ENCODE measurements around the gene APOO.
A peak's percentile ranks its signal among the peaks of the same experiment; 100 is the strongest.

Gene APOO

GRCh38 chrX:23936180-23936579 is 28.4 kb upstream of the APOO start:
- Histone ChIP-seq H3K27me3 (ENCODE audit: control insufficient read depth, insufficient read depth, low read length) (no peaks in the 10 kb centered on the region), H3K9me3 (ENCODE audit: control insufficient read depth, insufficient read depth, low read length) (no peaks in the 10 kb centered on the region), H3K27ac (ENCODE audit: low read depth, low read length) (no peak overlapping the region), H3K36me3 (ENCODE audit: control insufficient read depth, insufficient read depth, low read length) (no peaks in the 10 kb centered on the region), H3K9ac (ENCODE audit: low read depth, low read length) (no peak overlapping the region), H3K4me3 (ENCODE audit: low read depth, low read length) (no peak overlapping the region), H3K4me1 (ENCODE audit: control insufficient read depth, insufficient read depth, low read length) (peaks cover 7% of the 10 kb centered on the region; the same call in 1 of the 2 replicates)

GRCh38 chrX:23935106-23935505 is 27.4 kb upstream of the APOO start:
- H3K9ac ChIP-seq (ENCODE audit: low read depth, low read length): no peak overlapping the region
- H3K27me3 ChIP-seq (ENCODE audit: control insufficient read depth, insufficient read depth, low read length): no peaks in the 10 kb centered on the region
- no peak overlapping the region for H3K4me3 ChIP-seq (ENCODE audit: low read depth, low read length)
- H3K9me3 ChIP-seq (ENCODE audit: control insufficient read depth, insufficient read depth, low read length): no peaks in the 10 kb centered on the region
- H3K4me1 ChIP-seq (ENCODE audit: control insufficient read depth, insufficient read depth, low read length): peaks cover 7% of the 10 kb centered on the region; the same call in 1 of the 2 replicates
- H3K27ac ChIP-seq (ENCODE audit: low read depth, low read length): no peak overlapping the region
- no peaks in the 10 kb centered on the region for H3K36me3 ChIP-seq (ENCODE audit: control insufficient read depth, insufficient read depth, low read length)

- H3K27ac ChIP-seq (ENCODE audit: low read depth, low read length): no peak overlapping the region
- H3K9ac ChIP-seq (ENCODE audit: low read depth, low read length): no peak overlapping the region
- peaks cover 7% of the 10 kb centered on the region; the same call in 1 of the 2 replicates for H3K4me1 ChIP-seq (ENCODE audit: control insufficient read depth, insufficient read depth, low read length)
- no peaks in the 10 kb centered on the region for H3K27me3 ChIP-seq (ENCODE audit: control insufficient read depth, insufficient read depth, low read length)
- no peaks in the 10 kb centered on the region for H3K36me3 ChIP-seq (ENCODE audit: control insufficient read depth, insufficient read depth, low read length)
- H3K4me3 ChIP-seq (ENCODE audit: low read depth, low read length): no peak overlapping the region
- H3K9me3 ChIP-seq (ENCODE audit: control insufficient read depth, insufficient read depth, low read length): no peaks in the 10 kb centered on the region
These were observed 24.3 kb upstream of the APOO start for GRCh38 chrX:23932046-23932445.

GRCh38 chrX:23930894-23931604 is 23.3 kb upstream of the APOO start:
- Histone ChIP-seq H3K36me3 (ENCODE audit: control insufficient read depth, insufficient read depth, low read length) (no peaks in the 10 kb centered on the region), H3K9ac (ENCODE audit: low read depth, low read length) (no peak overlapping the region), H3K9me3 (ENCODE audit: control insufficient read depth, insufficient read depth, low read length) (no peaks in the 10 kb centered on the region), H3K27me3 (ENCODE audit: control insufficient read depth, insufficient read depth, low read length) (no peaks in the 10 kb centered on the region), H3K27ac (ENCODE audit: low read depth, low read length) (no peak overlapping the region), H3K4me3 (ENCODE audit: low read depth, low read length) (no peak overlapping the region), H3K4me1 (ENCODE audit: control insufficient read depth, insufficient read depth, low read length) (no peaks in the 10 kb centered on the region)

GRCh38 chrX:23926015-23926414 is 18.3 kb upstream of the APOO start:
- no peak overlapping the region for H3K27ac ChIP-seq (ENCODE audit: low read depth, low read length)
- no peaks in the 10 kb centered on the region for H3K9me3 ChIP-seq (ENCODE audit: control insufficient read depth, insufficient read depth, low read length)
- H3K9ac ChIP-seq (ENCODE audit: low read depth, low read length): no peak overlapping the region
- H3K4me1 ChIP-seq (ENCODE audit: control insufficient read depth, insufficient read depth, low read length): no peaks in the 10 kb centered on the region
- H3K4me3 ChIP-seq (ENCODE audit: low read depth, low read length): no peak overlapping the region
- H3K36me3 ChIP-seq (ENCODE audit: control insufficient read depth, insufficient read depth, low read length): no peaks in the 10 kb centered on the region
- H3K27me3 ChIP-seq (ENCODE audit: control insufficient read depth, insufficient read depth, low read length): no peaks in the 10 kb centered on the region

- Histone ChIP-seq H3K27ac (ENCODE audit: low read depth, low read length) (no peak overlapping the region), H3K36me3 (ENCODE audit: control insufficient read depth, insufficient read depth, low read length) (no peaks in the 10 kb centered on the region), H3K4me1 (ENCODE audit: control insufficient read depth, insufficient read depth, low read length) (peaks cover 4% of the 10 kb centered on the region; the same call in 1 of the 2 replicates), H3K4me3 (ENCODE audit: low read depth, low read length) (no peak overlapping the region), H3K9ac (ENCODE audit: low read depth, low read length) (no peak overlapping the region; the same call in 1 of the 2 replicates), H3K27me3 (ENCODE audit: control insufficient read depth, insufficient read depth, low read length) (no peaks in the 10 kb centered on the region), H3K9me3 (ENCODE audit: control insufficient read depth, insufficient read depth, low read length) (no peaks in the 10 kb centered on the region)
These were observed 12.1 kb upstream of the APOO start for GRCh38 chrX:23919706-23920320.

- Histone ChIP-seq H3K27me3 (ENCODE audit: control insufficient read depth, insufficient read depth, low read length) (no peaks in the 10 kb centered on the region), H3K4me1 (ENCODE audit: control insufficient read depth, insufficient read depth, low read length) (peaks cover 4% of the 10 kb centered on the region; the same call in 1 of the 2 replicates), H3K27ac (ENCODE audit: low read depth, low read length) (no peak overlapping the region), H3K36me3 (ENCODE audit: control insufficient read depth, insufficient read depth, low read length) (no peaks in the 10 kb centered on the region), H3K9me3 (ENCODE audit: control insufficient read depth, insufficient read depth, low read length) (no peaks in the 10 kb centered on the region), H3K9ac (ENCODE audit: low read depth, low read length) (no peak overlapping the region), H3K4me3 (ENCODE audit: low read depth, low read length) (no peak overlapping the region)
These were observed 11.4 kb upstream of the APOO start for GRCh38 chrX:23919148-23919547.

- Histone ChIP-seq H3K4me1 (ENCODE audit: control insufficient read depth, insufficient read depth, low read length) (peaks cover 10% of the 10 kb centered on the region; the same call in 1 of the 2 replicates), H3K9ac (ENCODE audit: low read depth, low read length) (no peak overlapping the region), H3K36me3 (ENCODE audit: control insufficient read depth, insufficient read depth, low read length) (no peaks in the 10 kb centered on the region), H3K9me3 (ENCODE audit: control insufficient read depth, insufficient read depth, low read length) (no peaks in the 10 kb centered on the region), H3K4me3 (ENCODE audit: low read depth, low read length) (no peak overlapping the region), H3K27me3 (ENCODE audit: control insufficient read depth, insufficient read depth, low read length) (no peaks in the 10 kb centered on the region), H3K27ac (ENCODE audit: low read depth, low read length) (no peak overlapping the region)
These were observed 3.5 kb upstream of the APOO start for GRCh38 chrX:23911126-23911835.

- Histone ChIP-seq H3K27ac (ENCODE audit: low read depth, low read length) (peak overlapping the region; percentile 76), H3K27me3 (ENCODE audit: control insufficient read depth, insufficient read depth, low read length) (no peaks in the 10 kb centered on the region), H3K9ac (ENCODE audit: low read depth, low read length) (peak overlapping the region; percentile 34; the same call in 1 of the 2 replicates), H3K36me3 (ENCODE audit: control insufficient read depth, insufficient read depth, low read length) (no peaks in the 10 kb centered on the region), H3K9me3 (ENCODE audit: control insufficient read depth, insufficient read depth, low read length) (no peaks in the 10 kb centered on the region), H3K4me1 (ENCODE audit: control insufficient read depth, insufficient read depth, low read length) (peaks cover 11% of the 10 kb centered on the region; the same call in 1 of the 2 replicates), H3K4me3 (ENCODE audit: low read depth, low read length) (peak overlapping the region; percentile 71)
These were observed 674 bp upstream of the APOO start for GRCh38 chrX:23908219-23909004.

GRCh38 chrX:23907111-23907497 is 634 bp downstream of the APOO start:
- peak overlapping the region; percentile 71 for H3K4me3 ChIP-seq (ENCODE audit: low read depth, low read length)
- no peaks in the 10 kb centered on the region for H3K9me3 ChIP-seq (ENCODE audit: control insufficient read depth, insufficient read depth, low read length)
- peaks cover 14% of the 10 kb centered on the region for H3K4me1 ChIP-seq (ENCODE audit: control insufficient read depth, insufficient read depth, low read length)
- H3K27me3 ChIP-seq (ENCODE audit: control insufficient read depth, insufficient read depth, low read length): no peaks in the 10 kb centered on the region
- no peaks in the 10 kb centered on the region for H3K36me3 ChIP-seq (ENCODE audit: control insufficient read depth, insufficient read depth, low read length)
- H3K9ac ChIP-seq (ENCODE audit: low read depth, low read length): peak overlapping the region; percentile 72
- peak overlapping the region; percentile 94 for H3K27ac ChIP-seq (ENCODE audit: low read depth, low read length)
